ENCODE results near the gene DUSP6. TPM values are rescaled to one million over a fixed set of nuclear protein-coding genes. Genes with fewer than 3 reads are reported as not detected.

DUSP6 gene
- total and polyA plus RNA-seq, 2 donors (not counting 1 experiment from before 2014, with no cell fraction given), result 7.0 to 50.0 TPM

DNA sequence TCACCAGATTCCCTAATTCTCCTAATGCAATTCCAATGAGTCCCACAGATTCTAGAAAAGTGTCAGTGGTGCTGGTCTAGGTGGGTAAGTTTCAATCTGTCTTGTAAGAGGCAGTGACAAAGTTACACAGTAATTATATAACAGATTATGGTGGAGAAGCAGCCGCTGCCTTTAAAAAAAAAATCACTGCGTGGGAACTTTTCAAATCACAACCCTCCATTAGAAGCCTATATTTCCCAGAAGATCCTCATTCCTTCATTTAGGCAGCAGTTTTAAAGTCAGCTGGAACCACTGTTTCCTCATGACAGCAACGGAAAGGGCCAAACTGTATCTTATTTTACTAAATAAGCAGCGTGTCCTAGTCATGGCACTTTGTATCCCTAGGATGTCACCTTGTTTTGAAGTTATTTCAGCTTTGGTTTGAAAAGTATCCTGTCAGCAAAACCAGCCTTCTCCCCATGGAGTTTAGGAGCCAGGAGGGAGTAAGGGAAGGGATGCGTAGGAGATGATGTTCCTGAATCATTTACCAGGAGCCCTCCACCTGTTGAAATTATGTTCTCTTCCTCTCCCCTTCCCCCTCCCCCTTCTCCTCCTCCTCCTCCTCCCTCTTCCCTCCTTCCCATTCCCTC is 27.7 kb upstream of the DUSP6 start:
- Histone ChIP-seq H4K20me1 (ENCODE audit: control insufficient read depth, extremely low read depth, insufficient read depth, low read length) (no peaks in the 10 kb centered on the region), H3K9ac (ENCODE audit: insufficient read depth, low read length) (no peak overlapping the region), H2AFZ (ENCODE audit: low read length) (no peak overlapping the region), H3K27me3 (ENCODE audit: control insufficient read depth, insufficient read depth, low read length) (no peaks in the 10 kb centered on the region), H3K4me2 (ENCODE audit: extremely low read depth, insufficient read depth, low read length) (no peak overlapping the region), H3K4me3 (replicated peaks in 1 of 4; ENCODE audit: control extremely low read depth in 1 of 4, insufficient read depth in 1 of 4, low read depth in 3 of 4, low read length in 4 of 4) (no peak overlapping the region), H3K27ac (ENCODE audit: insufficient read depth, low read length) (no peak overlapping the region), H3K79me2 (ENCODE audit: control insufficient read depth, insufficient read depth, low read length) (no peaks in the 10 kb centered on the region), H3K4me1 (ENCODE audit: control insufficient read depth, extremely low read depth, insufficient read depth, low read length) (peaks cover 8% of the 10 kb centered on the region), H3K36me3 (ENCODE audit: control insufficient read depth, insufficient read depth, low read length) (no peaks in the 10 kb centered on the region), H3K9me3 (ENCODE audit: control insufficient read depth, insufficient read depth, low read depth, low read length) (no peaks in the 10 kb centered on the region)
- no peak for TF ChIP-seq CTCF (conservative IDR thresholded peaks at IDR 0.05 in 1 of 2, IDR thresholded peaks at IDR 0.05 in 1 of 2; ENCODE audit: low read depth in 1 of 2, low read length in 2 of 2)
- no peak for TF ChIP-seq EZH2 (IDR thresholded peaks at IDR 0.05; ENCODE audit: low read length, missing control alignments)
- DNase-seq (ENCODE audit: low read depth in 2 of 2), result no peak

GRCh38 chr12:89379148-89379838 is 27.0 kb upstream of the DUSP6 start:
- no peak for DNase-seq (ENCODE audit: low read depth in 2 of 2)
- Histone ChIP-seq H3K9me3 (ENCODE audit: control insufficient read depth, insufficient read depth, low read depth, low read length) (no peaks in the 10 kb centered on the region), H4K20me1 (ENCODE audit: control insufficient read depth, extremely low read depth, insufficient read depth, low read length) (no peaks in the 10 kb centered on the region), H3K4me2 (ENCODE audit: extremely low read depth, insufficient read depth, low read length) (no peak overlapping the region), H3K27me3 (ENCODE audit: control insufficient read depth, insufficient read depth, low read length) (no peaks in the 10 kb centered on the region), H3K79me2 (ENCODE audit: control insufficient read depth, insufficient read depth, low read length) (no peaks in the 10 kb centered on the region), H3K36me3 (ENCODE audit: control insufficient read depth, insufficient read depth, low read length) (no peaks in the 10 kb centered on the region), H3K4me3 (replicated peaks in 1 of 4; ENCODE audit: control extremely low read depth in 1 of 4, insufficient read depth in 1 of 4, low read depth in 3 of 4, low read length in 4 of 4) (no peak overlapping the region), H3K4me1 (ENCODE audit: control insufficient read depth, extremely low read depth, insufficient read depth, low read length) (peaks cover 13% of the 10 kb centered on the region), H3K27ac (ENCODE audit: insufficient read depth, low read length) (no peak overlapping the region), H3K9ac (ENCODE audit: insufficient read depth, low read length) (no peak overlapping the region), H2AFZ (ENCODE audit: low read length) (no peak overlapping the region)
- TF ChIP-seq EZH2 (IDR thresholded peaks at IDR 0.05; ENCODE audit: low read length, missing control alignments) (no peak), CTCF (conservative IDR thresholded peaks at IDR 0.05 in 1 of 2, IDR thresholded peaks at IDR 0.05 in 1 of 2; ENCODE audit: low read depth in 1 of 2, low read length in 2 of 2) (no peak)

GRCh38 chr12:89376844-89377243 is 24.5 kb upstream of the DUSP6 start:
- Histone ChIP-seq H3K27me3 (ENCODE audit: control insufficient read depth, insufficient read depth, low read length) (no peaks in the 10 kb centered on the region), H3K9ac (ENCODE audit: insufficient read depth, low read length) (no peak overlapping the region), H3K4me1 (ENCODE audit: control insufficient read depth, extremely low read depth, insufficient read depth, low read length) (peaks cover 11% of the 10 kb centered on the region), H2AFZ (ENCODE audit: low read length) (no peak overlapping the region), H3K4me2 (ENCODE audit: extremely low read depth, insufficient read depth, low read length) (no peak overlapping the region), H3K36me3 (ENCODE audit: control insufficient read depth, insufficient read depth, low read length) (no peaks in the 10 kb centered on the region), H3K27ac (ENCODE audit: insufficient read depth, low read length) (no peak overlapping the region), H3K4me3 (replicated peaks in 1 of 4; ENCODE audit: control extremely low read depth in 1 of 4, insufficient read depth in 1 of 4, low read depth in 3 of 4, low read length in 4 of 4) (no peak overlapping the region), H4K20me1 (ENCODE audit: control insufficient read depth, extremely low read depth, insufficient read depth, low read length) (no peaks in the 10 kb centered on the region), H3K79me2 (ENCODE audit: control insufficient read depth, insufficient read depth, low read length) (no peaks in the 10 kb centered on the region), H3K9me3 (ENCODE audit: control insufficient read depth, insufficient read depth, low read depth, low read length) (no peaks in the 10 kb centered on the region)
- TF ChIP-seq CTCF (conservative IDR thresholded peaks at IDR 0.05 in 1 of 2, IDR thresholded peaks at IDR 0.05 in 1 of 2; ENCODE audit: low read depth in 1 of 2, low read length in 2 of 2) (no peak), EZH2 (IDR thresholded peaks at IDR 0.05; ENCODE audit: low read length, missing control alignments) (no peak)
- DNase-seq (ENCODE audit: low read depth in 2 of 2), result no peak
